H9 (cell line): ENCODE results near the gene PHACTR2. TPM values are rescaled to one million over a fixed set of nuclear protein-coding genes. Genes with fewer than 3 reads are reported as not detected.

ENCODE experiments used
- DNase-seq: peaks from one replicate; pipeline ENCODE4 v3.0.0-alpha.2; 2017
- H2AFZ ChIP-seq: one replicate; pipeline ENCODE4 v1.6.1; 2013; ENCODE audit warnings: mild to moderate bottlenecking, low read length, control low read depth, moderate library complexity
- H2AK5ac ChIP-seq: 2 replicates; pipeline ENCODE4 v1.6.1; 2013; ENCODE audit warnings: low read length, control low read depth, mixed read lengths; ENCODE audit not compliant: insufficient read length
- H2BK120ac ChIP-seq: one replicate; pipeline ENCODE4 v1.6.1; 2013; ENCODE audit warnings: low read depth, mild to moderate bottlenecking, low read length, control low read depth, inconsistent platforms; ENCODE audit not compliant: poor library complexity, severe bottlenecking
- H2BK12ac ChIP-seq: 2 replicates; pipeline ENCODE4 v1.6.1; 2013; ENCODE audit warnings: low read length, control low read depth, mixed read lengths, low read depth; ENCODE audit not compliant: insufficient read length
- H2BK15ac ChIP-seq: 2 replicates; pipeline ENCODE4 v1.6.1; 2013; ENCODE audit warnings: low read depth, low read length, control low read depth
- H2BK20ac ChIP-seq: one replicate; pipeline ENCODE4 v1.6.1; 2013; ENCODE audit warnings: low read depth, mild to moderate bottlenecking, low read length, control low read depth, inconsistent platforms; ENCODE audit not compliant: poor library complexity, severe bottlenecking
- H2BK5ac ChIP-seq: 2 replicates; pipeline ENCODE4 v1.6.1; 2013; ENCODE audit warnings: low read length, control low read depth, mixed read lengths; ENCODE audit not compliant: insufficient read length
- H3K14ac ChIP-seq: 2 replicates; pipeline ENCODE4 v1.6.1; 2013; ENCODE audit warnings: low read length, control low read depth; ENCODE audit not compliant: insufficient read depth
- H3K18ac ChIP-seq: 2 replicates; pipeline ENCODE4 v1.6.1; 2013; ENCODE audit warnings: low read depth, mild to moderate bottlenecking, mixed read lengths, low read length, control low read depth; ENCODE audit not compliant: insufficient read length
- H3K23ac ChIP-seq: 2 replicates; pipeline ENCODE4 v1.6.1; 2013; ENCODE audit warnings: low read length, control low read depth, mixed read lengths, low read depth; ENCODE audit not compliant: insufficient read length
- H3K23me2 ChIP-seq: 2 replicates; pipeline ENCODE4 v1.6.1; 2013; ENCODE audit warnings: low read depth, mild to moderate bottlenecking, mixed read lengths, low read length, control low read depth; ENCODE audit not compliant: insufficient read length, poor library complexity, severe bottlenecking
- H3K27ac ChIP-seq: 2 replicates; pipeline ENCODE4 v1.5.1; 2013; ENCODE audit warnings: low read length, control low read depth, mixed read lengths, low read depth; ENCODE audit not compliant: insufficient read length
- H3K27me3 ChIP-seq: 2 replicates; pipeline ENCODE4 v1.6.1; 2013; ENCODE audit warnings: low read length, control low read depth, inconsistent platforms; ENCODE audit not compliant: insufficient read depth
- H3K4ac ChIP-seq: 2 replicates; pipeline ENCODE4 v1.6.1; 2013; ENCODE audit warnings: low read depth, mild to moderate bottlenecking, control low read depth, inconsistent platforms, low read length, moderate library complexity
- H3K4me1 ChIP-seq: 2 replicates; pipeline ENCODE4 v1.6.1; 2013; ENCODE audit warnings: low read length, control low read depth, inconsistent platforms; ENCODE audit not compliant: insufficient read depth
- H3K4me2 ChIP-seq: 2 replicates; pipeline ENCODE4 v1.6.1; 2013; ENCODE audit warnings: low read length, control low read depth, mixed read lengths; ENCODE audit not compliant: insufficient read length, insufficient read depth
- H3K56ac ChIP-seq: 2 replicates; pipeline ENCODE4 v1.6.1; 2013; ENCODE audit warnings: low read depth, mild to moderate bottlenecking, mixed read lengths, low read length, control low read depth; ENCODE audit not compliant: insufficient read length
- H3K79me1 ChIP-seq: 2 replicates; pipeline ENCODE4 v1.6.1; 2013; ENCODE audit warnings: low read depth, mild to moderate bottlenecking, moderate library complexity, low read length, control low read depth, inconsistent platforms; ENCODE audit not compliant: insufficient read depth, poor library complexity, severe bottlenecking
- H3K79me2 ChIP-seq: 2 replicates; pipeline ENCODE4 v1.6.1; 2013; ENCODE audit warnings: low read length, control low read depth, inconsistent platforms; ENCODE audit not compliant: insufficient read depth
- H3K9ac ChIP-seq: 2 replicates; pipeline ENCODE4 v1.6.1; 2013; ENCODE audit warnings: low read length, control low read depth, mixed read lengths; ENCODE audit not compliant: insufficient read length; ENCODE audit errors: extremely low read depth
- H3K9me3 ChIP-seq: one replicate; pipeline ENCODE4 v1.6.1; 2013; ENCODE audit warnings: low read depth, low read length, inconsistent platforms; ENCODE audit not compliant: control insufficient read depth
- H3T11ph ChIP-seq: one replicate; pipeline ENCODE4 v1.6.1; 2013; ENCODE audit warnings: mild to moderate bottlenecking, low read length, control low read depth, inconsistent platforms
- H4K20me1 ChIP-seq: one replicate; pipeline ENCODE4 v1.6.1; 2013; ENCODE audit not compliant: control insufficient read depth, insufficient read length, insufficient read depth
- H4K5ac ChIP-seq: 2 replicates; pipeline ENCODE4 v1.6.1; 2013; ENCODE audit warnings: low read depth, mild to moderate bottlenecking, mixed read lengths, low read length, control low read depth; ENCODE audit not compliant: insufficient read length
- H4K8ac ChIP-seq: replicated peaks from 2 replicates; pipeline ENCODE4 v1.6.1; 2013; ENCODE audit warnings: low read length, control low read depth, mixed read lengths, low read depth; ENCODE audit not compliant: insufficient read length
- H4K91ac ChIP-seq: 2 replicates; pipeline ENCODE4 v1.6.1; 2013; ENCODE audit warnings: low read depth, mild to moderate bottlenecking, moderate library complexity, mixed read lengths, low read length, control low read depth; ENCODE audit not compliant: insufficient read length
- H3K27ac Mint-ChIP-seq, 3 experiments: 2 replicates in 2 of 3; 3 replicates in 1 of 3; pipeline ENCODE4 v1.8.0; 2020 to 2021; ENCODE audit warnings: mixed read lengths in 3 of 3, mild to moderate bottlenecking in 1 of 3, moderate library complexity in 1 of 3
- H3K27me3 Mint-ChIP-seq: 2 replicates; pipeline ENCODE4 v1.8.0; 2021; ENCODE audit warnings: low read depth, mild to moderate bottlenecking, moderate library complexity, mixed read lengths
- H3K36me3 Mint-ChIP-seq, 3 experiments: 2 replicates in 2 of 3; 3 replicates in 1 of 3; pipeline ENCODE4 v1.8.0; 2020 to 2021; ENCODE audit warnings: low read depth in 3 of 3, mixed read lengths in 3 of 3; ENCODE audit not compliant: insufficient read depth in 1 of 3
- H3K4me1 Mint-ChIP-seq, 2 experiments: 2 replicates each; pipeline ENCODE4 v1.8.0; 2020; ENCODE audit warnings: mixed read lengths in 2 of 2
- H3K4me3 Mint-ChIP-seq, 2 experiments: 2 replicates in 1 of 2; 3 replicates in 1 of 2; pipeline ENCODE4 v1.8.0; 2020 to 2021; ENCODE audit warnings: mild to moderate bottlenecking in 2 of 2, mixed read lengths in 2 of 2, moderate library complexity in 1 of 2
- H3K9me3 Mint-ChIP-seq, 2 experiments: 2 replicates in 1 of 2; 3 replicates in 1 of 2; pipeline ENCODE4 v1.8.0; 2020; ENCODE audit warnings: mild to moderate bottlenecking in 2 of 2, mixed read lengths in 2 of 2, moderate library complexity in 1 of 2
- CTCF ChIP-seq: fragments of 200-600 bp; sonication (generic); conservative IDR thresholded peaks from 3 replicates; pipeline ENCODE4 v1.8.0; 2021; ENCODE audit warnings: antibody characterized with exemption, mild to moderate bottlenecking
- WGBS: extraction: QIAGEN DNeasy Blood & Tissue Kit; methylation state at CpG from one replicate; pipeline ENCODE4 v1.1.7; 2013; ENCODE audit warnings: missing lambda C conversion rate, low lambda C conversion rate, mixed read lengths; ENCODE audit not compliant: insufficient read length; ENCODE audit errors: extremely low coverage; 5-methylcytosine and 5-hydroxymethylcytosine counted together
- total RNA-seq: library from RNA; stranded (reverse); gene quantifications from 2 replicates; pipeline ENCODE4 v1.2.1, GENCODE V29; 2021

The PHACTR2 gene
- total RNA-seq, 1 experiment from 2014 or later, result 131 TPM

- no peaks in the 10 kb centered on the region for H3K9me3 ChIP-seq
- no peak for DNase-seq
- no peak overlapping the region for H3K14ac ChIP-seq
- no peak overlapping the region for H2BK5ac ChIP-seq
- H2BK12ac ChIP-seq, result no peak overlapping the region
- no CpG with 5 or more reads among the region's 2 CpGs for WGBS
- H2AK5ac ChIP-seq, result no peak overlapping the region
- H3K4ac ChIP-seq, result no peak overlapping the region
- H3K27me3 ChIP-seq, result no peaks in the 10 kb centered on the region
- no peak overlapping the region for H3K23ac ChIP-seq
- no peak overlapping the region for H3T11ph ChIP-seq
- H3K23me2 ChIP-seq, result no peaks in the 10 kb centered on the region
- peaks cover 0 to 3% of the 10 kb centered on the region in 2 experiments; a peak in 1 of 4 replicates for H3K4me1 Mint-ChIP-seq
- no peak overlapping the region for H2AFZ ChIP-seq
- no peak overlapping the region for H2BK120ac ChIP-seq
- no peak overlapping the region for H3K9ac ChIP-seq
- no peak overlapping the region for H3K27ac ChIP-seq
- H4K20me1 ChIP-seq, result no peaks in the 10 kb centered on the region
- no peak overlapping the region for H3K4me3 Mint-ChIP-seq
- H3K27me3 Mint-ChIP-seq, result no peaks in the 10 kb centered on the region
- H4K5ac ChIP-seq, result no peak overlapping the region
- H3K9me3 Mint-ChIP-seq, result no peaks in the 10 kb centered on the region
- no peak overlapping the region for H3K18ac ChIP-seq
- no peaks in the 10 kb centered on the region for H3K4me1 ChIP-seq
- H3K56ac ChIP-seq, result no peak overlapping the region
- no peak overlapping the region for H4K8ac ChIP-seq
- no peak overlapping the region for H2BK15ac ChIP-seq
- H3K79me2 ChIP-seq, result no peaks in the 10 kb centered on the region
- no peak overlapping the region for H2BK20ac ChIP-seq
- peaks cover 0 to 73% (median 43%) of the 10 kb centered on the region in 3 experiments; a peak in 5 of 7 replicates for H3K36me3 Mint-ChIP-seq
- peak overlapping the region in 2 of 3 experiments; percentile 16 to 40; a peak in 2 of 7 replicates for H3K27ac Mint-ChIP-seq
- no peak overlapping the region for H3K4me2 ChIP-seq
- H4K91ac ChIP-seq, result no peak overlapping the region
- H3K79me1 ChIP-seq, result no peaks in the 10 kb centered on the region
- no peak for TF ChIP-seq CTCF
These were observed 96.6 kb downstream of the PHACTR2 start for GRCh38 chr6:143774347-143774746.
